NCI-H1092 (cell line): ENCODE data around the gene PML.
"Not testable (repeated sequence)": the region's sequence is repeated elsewhere in the genome, so short reads cannot be mapped to it uniquely, and the experiment has no call there.

ENCODE experiments used
- DNase-seq: peaks from one replicate; lab custom pipeline; 2025; lab: John Stamatoyannopoulos, UW

The PML gene

DNA sequence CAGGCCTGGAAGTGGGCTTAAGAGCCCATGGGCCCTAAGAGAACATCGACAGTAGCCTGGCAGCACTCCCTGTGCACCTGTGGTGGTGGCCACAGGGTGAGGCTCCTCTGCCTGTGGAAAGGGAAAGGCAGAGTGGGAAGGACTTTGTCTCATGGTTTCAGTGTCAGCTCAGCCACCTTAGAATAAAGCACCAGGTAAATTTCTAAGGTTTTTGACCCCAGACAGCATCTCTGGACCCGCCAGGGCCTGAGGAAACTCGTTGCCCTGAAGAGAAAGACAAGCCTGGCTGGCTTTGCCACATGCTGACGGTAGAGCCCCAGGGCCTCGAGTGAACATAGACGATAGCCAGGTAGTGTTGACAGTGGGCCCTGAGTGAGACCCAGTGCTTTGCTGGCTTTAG lies 65.7 kb downstream of the PML start:
- no peak for DNase-seq

DNA sequence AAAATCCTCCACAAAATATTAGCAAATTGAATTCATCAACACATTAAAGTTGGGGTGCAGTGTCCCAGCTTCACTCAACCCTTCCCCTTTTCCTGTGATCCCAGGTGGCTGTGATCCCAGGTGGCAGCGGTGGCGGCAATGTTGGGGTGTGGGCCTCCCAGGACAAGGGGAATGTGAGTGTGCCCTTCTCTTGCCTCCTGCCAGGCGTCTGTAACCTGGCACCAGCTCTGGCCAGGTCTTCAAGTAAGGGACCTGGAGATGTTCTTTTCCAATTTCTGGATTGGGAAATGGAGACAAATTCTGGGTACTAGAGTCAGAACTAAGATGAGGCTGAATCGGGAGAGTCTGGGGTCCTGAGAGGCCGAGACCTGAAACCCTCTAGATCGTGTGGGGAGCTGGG lies 67.7 kb downstream of the PML start:
- no peak for DNase-seq

DNA sequence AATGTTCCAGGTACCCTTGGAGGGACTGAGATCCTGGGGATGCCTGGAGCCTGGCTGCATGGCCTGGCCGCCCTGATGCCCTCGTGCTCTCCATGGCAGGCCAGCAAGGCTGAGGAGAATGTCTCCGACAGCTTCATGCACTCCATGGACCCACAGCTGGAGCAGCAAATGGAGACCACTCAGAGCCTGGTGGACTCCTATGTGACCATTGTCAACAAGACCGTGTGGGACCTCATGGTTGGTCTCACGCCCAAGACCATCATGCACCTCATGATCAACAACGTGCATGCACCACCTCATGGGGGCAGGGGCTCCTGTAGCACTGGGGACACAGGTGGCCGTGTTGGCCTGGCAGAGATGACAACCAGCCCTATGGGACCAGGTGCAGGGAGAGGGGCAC lies 68.2 kb downstream of the PML start:
- DNase-seq: no peak

DNA sequence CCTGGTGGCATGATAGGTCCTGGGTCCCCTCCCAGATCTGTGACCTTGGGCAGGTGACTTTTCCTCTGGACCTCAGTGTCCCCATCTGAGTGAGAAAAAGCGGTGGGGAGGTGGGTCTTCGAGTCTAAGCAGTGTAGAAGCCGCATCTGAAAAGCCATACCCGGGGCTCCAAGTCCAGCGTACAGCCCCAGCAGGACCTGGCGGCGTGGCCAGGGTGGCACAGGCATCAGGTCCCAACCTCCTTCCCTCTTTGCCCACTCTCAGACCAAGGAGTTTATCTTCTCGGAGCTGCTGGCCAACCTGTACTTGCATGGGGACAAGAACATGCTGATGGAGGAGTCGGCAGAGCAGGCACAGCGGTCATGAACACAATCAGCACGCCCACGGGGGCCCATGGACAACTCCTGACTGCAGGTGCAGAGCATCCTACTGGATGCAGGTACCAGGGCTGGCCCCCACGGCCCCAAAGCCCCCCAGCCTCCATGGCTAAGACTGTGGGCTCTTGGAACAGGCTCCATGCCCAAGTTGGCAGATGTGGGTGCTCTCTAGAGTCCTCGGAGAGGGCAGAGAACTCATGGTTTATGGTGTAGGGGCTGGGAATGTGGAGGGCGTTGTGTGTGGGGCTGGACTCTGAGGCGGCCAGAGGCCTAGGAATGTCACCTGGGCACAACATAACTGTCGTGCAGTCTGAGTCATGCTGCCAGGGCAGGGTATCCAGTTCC lies 69.1 kb downstream of the PML start:
- not testable (repeated sequence) for DNase-seq

DNA sequence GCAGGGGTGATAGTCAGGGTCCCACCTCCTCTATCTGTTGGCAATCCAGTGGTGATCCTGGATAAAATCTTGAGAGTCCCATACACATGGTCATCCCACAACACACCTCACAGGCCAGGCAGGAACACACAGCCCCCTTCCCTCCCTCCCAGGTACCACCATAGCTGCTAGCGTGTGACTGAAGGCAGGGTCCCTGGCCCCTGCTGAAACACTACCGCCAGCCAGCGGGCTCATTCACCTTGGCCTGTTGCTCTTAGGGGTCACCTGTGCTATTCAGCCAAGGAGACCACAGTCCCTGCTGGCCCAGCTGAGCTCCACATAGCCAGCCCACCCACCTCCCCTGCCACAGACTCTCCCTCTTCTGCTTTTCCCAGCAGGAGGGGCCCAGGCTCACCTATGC lies 69.7 kb downstream of the PML start:
- not testable (repeated sequence) for DNase-seq

DNA sequence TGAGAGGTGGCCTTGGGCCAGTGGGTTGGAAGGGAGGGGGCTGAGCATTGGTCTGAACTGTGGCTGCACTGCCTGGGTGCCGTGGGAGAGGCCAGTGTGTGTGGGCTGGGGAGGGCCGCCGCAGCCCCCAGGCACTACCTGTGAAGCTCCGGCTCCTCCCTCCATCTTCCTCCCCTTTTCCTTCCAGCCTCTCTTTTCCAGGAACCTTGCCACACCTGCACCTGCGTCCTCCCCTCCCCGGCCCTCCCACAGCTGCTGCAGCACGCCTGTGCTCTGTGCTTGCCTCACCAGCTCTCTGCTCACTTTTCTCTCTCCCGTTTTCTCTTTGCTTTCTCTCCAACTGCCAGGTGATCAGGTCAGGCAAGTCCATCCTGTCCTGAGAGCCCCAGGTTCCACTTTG lies 70.3 kb downstream of the PML start:
- not testable (repeated sequence) for DNase-seq

GRCh38 chr15:74065684-74066411 lies 71.3 kb downstream of the PML start:
- DNase-seq: not testable (repeated sequence)

GRCh38 chr15:74071645-74072044 lies 77.1 kb downstream of the PML start:
- not testable (repeated sequence) for DNase-seq

GRCh38 chr15:74072132-74072531 lies 77.6 kb downstream of the PML start:
- DNase-seq: not testable (repeated sequence)

DNA sequence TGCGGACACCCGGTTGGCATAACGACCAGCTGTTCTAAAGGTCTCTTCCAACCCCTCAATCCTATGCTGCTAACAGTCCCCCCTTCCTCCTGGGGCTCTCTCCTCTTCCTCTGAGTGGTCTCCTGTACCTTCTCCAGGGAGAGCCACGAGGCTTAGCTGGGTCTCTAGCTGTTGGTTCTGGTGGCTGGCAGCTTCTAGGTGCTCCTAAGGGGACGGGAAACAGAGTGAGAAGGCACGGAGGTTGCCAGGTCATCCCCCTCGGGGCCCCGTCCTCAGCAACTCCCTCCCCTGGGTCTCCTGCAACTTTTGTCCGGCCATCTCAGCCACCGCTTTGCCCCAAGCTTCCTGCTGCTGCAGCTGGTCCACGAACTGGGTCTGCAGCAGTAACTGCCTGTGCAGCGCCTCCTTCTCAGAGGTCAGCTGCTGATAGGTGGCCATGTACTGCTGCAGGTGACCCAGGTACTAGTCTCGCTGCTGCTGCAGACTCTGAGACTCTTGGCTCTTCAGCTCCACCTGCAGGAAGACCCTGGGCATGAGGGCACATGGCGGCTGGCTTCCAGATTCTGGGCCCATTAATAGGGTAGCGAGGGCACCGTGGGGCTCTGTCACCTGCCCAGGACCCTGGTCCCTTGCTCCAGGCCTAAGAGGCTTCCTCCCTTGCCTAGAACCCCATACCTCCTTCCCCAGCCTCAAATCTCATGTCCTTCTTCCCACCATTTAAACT lies 78.3 kb downstream of the PML start:
- not testable (repeated sequence) for DNase-seq

- not testable (repeated sequence) for DNase-seq
These were observed 81.3 kb downstream of the PML start for GRCh38 chr15:74075781-74076180.

GRCh38 chr15:74082450-74082849 lies 87.9 kb downstream of the PML start, which contains the start of gene GOLGA6A:
GOLGA6A (minus strand) TSS chr15:74082550; CDS start chr15:74082509, 41 bp downstream.
- DNase-seq: not testable (repeated sequence)

GRCh38 chr15:74094567-74094966 lies 100.1 kb downstream of the PML start:
- DNase-seq: not testable (repeated sequence)

GRCh38 chr15:74095610-74096009 lies 101.1 kb downstream of the PML start:
- DNase-seq: not testable (repeated sequence)

- DNase-seq: not testable (repeated sequence)
These were observed 102.4 kb downstream of the PML start for GRCh38 chr15:74096753-74097474.
